HCT116 (cell line): ENCODE results near the gene EXOSC10. TPM values are rescaled to one million over a fixed set of nuclear protein-coding genes. Genes with fewer than 3 reads are reported as not detected.

Source experiments
- ATAC-seq: fragments of 200-7000 bp; cut with Tn5 transposase; 2 replicates; pipeline ENCODE4 v1.9.1; 2020; ENCODE audit warnings: mild to moderate bottlenecking, moderate library complexity
- BruUV-seq: library from RNA; stranded (reverse); fragments of 400-500 nt; replicated peaks from 2 replicates; lab custom pipeline; 2021; lab: Mats Ljungman, UMichigan
- CTCF ChIA-PET: fragments of 300-600 bp; sonication (Branson Sonifier 250); formaldehyde crosslinking; loops from one replicate; lab custom pipeline; 2021; ENCODE audit warnings: antibody characterized with exemption; lab: Charles Lee
- POLR2A ChIA-PET: fragments of 300-600, 350-600 bp; sonication (Branson Sonifier 250); formaldehyde crosslinking; loops from one replicate; lab custom pipeline; 2021; ENCODE audit warnings: antibody characterized with exemption; lab: Charles Lee
- RAD21 ChIA-PET, 2 experiments: fragments of 300-600 bp; sonication (Branson Sonifier 250); formaldehyde crosslinking; loops; one replicate each; lab custom pipeline; 2023; ENCODE audit warnings: low total read pairs in 2 of 2; ENCODE audit not compliant: uncharacterized antibody in 2 of 2, unreplicated experiment in 2 of 2, low non-redundant PET in 1 of 2; lab: Charles Lee
- DNase-seq: peaks from one replicate; pipeline ENCODE4 v3.0.0-alpha.2; 2010; ENCODE audit warnings: low read depth, low spot score
- H2AFZ ChIP-seq: fragments of 200-600 bp; shearing (Covaris generic), sonication (generic); 2 replicates; pipeline ENCODE4 v1.6.1; 2017; ENCODE audit warnings: low read depth, mixed run types, mixed read lengths, antibody characterized with exemption, low read length; ENCODE audit not compliant: poor library complexity, severe bottlenecking
- H3K27ac ChIP-seq: 2 replicates; pipeline ENCODE4 v1.5.1; 2012; ENCODE audit warnings: low read depth, low read length
- H3K27me3 ChIP-seq: fragments of 200-600 bp; sonication (generic); 2 replicates; pipeline ENCODE4 v1.6.1; 2016; ENCODE audit warnings: mixed run types, low read length, mixed read lengths; ENCODE audit not compliant: insufficient read depth
- H3K36me3 ChIP-seq, 2 experiments: fragments of 200-500 bp in 1 of 2; fragments of 200-600 bp in 1 of 2; sonication (Bioruptor generic) in 1 of 2; sonication (generic) in 1 of 2; 2 replicates each; pipeline versions ENCODE4 v1.5.1 to v1.6.1; 2014 to 2016; ENCODE audit warnings: low read length in 2 of 2, inconsistent platforms in 1 of 2, mixed read lengths in 1 of 2, mixed run types in 1 of 2; ENCODE audit not compliant: insufficient read depth in 2 of 2, control insufficient read depth in 1 of 2
- H3K4me1 ChIP-seq, 2 experiments: fragments of 200-600 bp in 1 of 2; sonication (generic) in 1 of 2; 2 replicates each; pipeline versions ENCODE4 v1.5.1 to v1.6.1; 2012 to 2017; ENCODE audit warnings: low read length in 2 of 2, inconsistent platforms in 1 of 2, mild to moderate bottlenecking in 1 of 2, mixed read lengths in 1 of 2, mixed run types in 1 of 2, moderate library complexity in 1 of 2; ENCODE audit not compliant: insufficient read depth in 2 of 2, control insufficient read depth in 1 of 2
- H3K4me2 ChIP-seq: fragments of 200-600 bp; sonication (generic); 2 replicates; pipeline ENCODE4 v1.6.1; 2017; ENCODE audit warnings: mixed run types, low read length, mixed read lengths
- H3K4me3 ChIP-seq, 2 experiments: fragments of 200-600 bp in 1 of 2; sonication (generic) in 1 of 2; replicated peaks in 1 of 2; 2 replicates each; pipeline ENCODE4 v1.5.1; 2011 to 2016; ENCODE audit warnings: low read length in 2 of 2, control low read depth in 1 of 2, low read depth in 1 of 2, mild to moderate bottlenecking in 1 of 2, mixed read lengths in 1 of 2, mixed run types in 1 of 2
- H3K79me2 ChIP-seq: fragments of 200-600 bp; sonication (generic); 2 replicates; pipeline ENCODE4 v1.6.1; 2017; ENCODE audit warnings: mild to moderate bottlenecking, mixed run types, low read length, moderate library complexity, mixed read lengths; ENCODE audit not compliant: insufficient read depth
- H3K9ac ChIP-seq: fragments of 200-600 bp; sonication (generic); 2 replicates; pipeline ENCODE4 v1.6.1; 2016; ENCODE audit warnings: low read length, mixed read lengths
- H3K9me2 ChIP-seq: fragments of 200-600 bp; sonication (generic), shearing (Covaris generic); 2 replicates; pipeline ENCODE4 v1.6.1; 2017; ENCODE audit warnings: mixed run types, mild to moderate bottlenecking, moderate library complexity; ENCODE audit not compliant: insufficient read depth
- H3K9me3 ChIP-seq, 2 experiments: fragments of 200-500 bp in 1 of 2; fragments of 200-600 bp in 1 of 2; sonication (Bioruptor generic) in 1 of 2; sonication (generic) in 1 of 2; 2 replicates each; pipeline ENCODE4 v1.6.1; 2014 to 2017; ENCODE audit warnings: low read length in 2 of 2, mixed read lengths in 2 of 2, inconsistent platforms in 1 of 2, low read depth in 1 of 2, mild to moderate bottlenecking in 1 of 2, mixed run types in 1 of 2, moderate library complexity in 1 of 2; ENCODE audit not compliant: control insufficient read depth in 1 of 2, insufficient read depth in 1 of 2
- H4K20me1 ChIP-seq: fragments of 200-600 bp; sonication (generic), shearing (Covaris generic); 2 replicates; pipeline ENCODE4 v1.6.1; 2017; ENCODE audit warnings: mixed run types, mild to moderate bottlenecking, moderate library complexity; ENCODE audit not compliant: insufficient read depth
- ELF1 ChIP-seq: IDR thresholded peaks from 2 replicates; pipeline ENCODE4 v1.6.1; 2012; ENCODE audit warnings: low read depth, borderline replicate concordance
- EZH2phosphoT487 ChIP-seq: fragments of 200-600 bp; IDR thresholded peaks from 2 replicates; pipeline ENCODE4 v1.6.1; 2018; ENCODE audit warnings: antibody characterized with exemption, borderline replicate concordance
- FOSL1 ChIP-seq: IDR thresholded peaks from 2 replicates; pipeline ENCODE4 v1.6.1; 2012; ENCODE audit warnings: low read depth
- MAX ChIP-seq: IDR thresholded peaks from 2 replicates; pipeline ENCODE4 v1.6.1; 2012
- POLR2A ChIP-seq: IDR thresholded peaks from 2 replicates; pipeline ENCODE4 v1.7.0; 2011; ENCODE audit warnings: borderline replicate concordance; ENCODE audit not compliant: insufficient read depth, insufficient read length; ENCODE audit errors: extremely low read depth
- SP1 ChIP-seq: IDR thresholded peaks from 2 replicates; pipeline ENCODE4 v1.6.1; 2012; ENCODE audit warnings: low read depth
- TCF7L2 ChIP-seq: IDR thresholded peaks from 2 replicates; pipeline ENCODE4 v1.7.0; 2011; ENCODE audit warnings: borderline replicate concordance, inconsistent platforms; ENCODE audit not compliant: insufficient read depth, insufficient read length; ENCODE audit errors: extremely low read depth
- intact Hi-C: fragments of 100-400 bp; cut with micrococcal nuclease; formaldehyde crosslinking; loops from 2 replicates; pipeline ENCODE4 v1.10.0; 2022
- total RNA-seq: library from RNA; stranded (reverse); gene quantifications from one replicate; pipeline ENCODE4 v1.2.1, GENCODE V29; 2021; ENCODE audit not compliant: unreplicated experiment
- TF ChIP-seq, protein P1 (sequence below), 3 experiments: fragments of 200-600 bp in 1 of 3; sonication (generic) in 1 of 3; IDR thresholded peaks in 2 of 3; conservative IDR thresholded peaks in 1 of 3; 2 replicates each; pipeline ENCODE4 v1.5.1; 2012 to 2017; ENCODE audit warnings: low read depth in 2 of 3, low read length in 2 of 3, antibody characterized with exemption in 1 of 3, borderline replicate concordance in 1 of 3, control low read depth in 1 of 3, mild to moderate bottlenecking in 1 of 3, mixed read lengths in 1 of 3, mixed run types in 1 of 3, moderate library complexity in 1 of 3; ENCODE audit not compliant: insufficient read depth in 1 of 3
- TF ChIP-seq, protein P2 (sequence below): IDR thresholded peaks from 2 replicates; pipeline ENCODE4 v1.6.1; 2012
- TF ChIP-seq, protein P3 (sequence below): IDR thresholded peaks from 2 replicates; pipeline ENCODE4 v1.6.1; 2011; ENCODE audit warnings: mild to moderate bottlenecking, low read length, moderate library complexity; ENCODE audit not compliant: insufficient replicate concordance; ENCODE audit errors: extremely low read depth

Gene EXOSC10
- total RNA-seq, 1 experiment from 2014 or later = 80.7 TPM

GRCh38 chr1:11057477-11057876 lies 42.2 kb downstream of the EXOSC10 start:
- ChIA-PET CTCF (no interaction called here), RAD21 (no interaction called here), POLR2A (no interaction called here)
- peak overlapping the region; percentile 95; the same call in 1 of the 2 replicates for H3K4me2 ChIP-seq
- H2AFZ ChIP-seq = no peak overlapping the region
- no peak for TF ChIP-seq SP1
- TF ChIP-seq, protein P1, sequence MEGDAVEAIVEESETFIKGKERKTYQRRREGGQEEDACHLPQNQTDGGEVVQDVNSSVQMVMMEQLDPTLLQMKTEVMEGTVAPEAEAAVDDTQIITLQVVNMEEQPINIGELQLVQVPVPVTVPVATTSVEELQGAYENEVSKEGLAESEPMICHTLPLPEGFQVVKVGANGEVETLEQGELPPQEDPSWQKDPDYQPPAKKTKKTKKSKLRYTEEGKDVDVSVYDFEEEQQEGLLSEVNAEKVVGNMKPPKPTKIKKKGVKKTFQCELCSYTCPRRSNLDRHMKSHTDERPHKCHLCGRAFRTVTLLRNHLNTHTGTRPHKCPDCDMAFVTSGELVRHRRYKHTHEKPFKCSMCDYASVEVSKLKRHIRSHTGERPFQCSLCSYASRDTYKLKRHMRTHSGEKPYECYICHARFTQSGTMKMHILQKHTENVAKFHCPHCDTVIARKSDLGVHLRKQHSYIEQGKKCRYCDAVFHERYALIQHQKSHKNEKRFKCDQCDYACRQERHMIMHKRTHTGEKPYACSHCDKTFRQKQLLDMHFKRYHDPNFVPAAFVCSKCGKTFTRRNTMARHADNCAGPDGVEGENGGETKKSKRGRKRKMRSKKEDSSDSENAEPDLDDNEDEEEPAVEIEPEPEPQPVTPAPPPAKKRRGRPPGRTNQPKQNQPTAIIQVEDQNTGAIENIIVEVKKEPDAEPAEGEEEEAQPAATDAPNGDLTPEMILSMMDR (IDR thresholded peaks at IDR 0.05 in 2 of 3, conservative IDR thresholded peaks at IDR 0.05 in 1 of 3; ENCODE audit: borderline replicate concordance in 1 of 3, insufficient read depth in 1 of 3, low read depth in 2 of 3, low read length in 2 of 3) = 0 out of 6 replicates have a peak, but pooled peaks of 1 of the 3 experiments have one; percentile 9
- TF ChIP-seq, protein P2, sequence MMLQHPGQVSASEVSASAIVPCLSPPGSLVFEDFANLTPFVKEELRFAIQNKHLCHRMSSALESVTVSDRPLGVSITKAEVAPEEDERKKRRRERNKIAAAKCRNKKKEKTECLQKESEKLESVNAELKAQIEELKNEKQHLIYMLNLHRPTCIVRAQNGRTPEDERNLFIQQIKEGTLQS = no peak
- H3K36me3 ChIP-seq = peaks cover 2 to 25% of the 10 kb centered on the region in 2 experiments; a peak in 2 of 4 replicates
- H4K20me1 ChIP-seq = no peaks in the 10 kb centered on the region
- DNase-seq = no peak
- peaks cover 6 to 21% of the 10 kb centered on the region in 2 experiments; a peak in 3 of 4 replicates for H3K4me1 ChIP-seq
- no peaks in the 10 kb centered on the region for H3K9me2 ChIP-seq
- no peak overlapping the region for H3K9ac ChIP-seq
- no peak overlapping the region for H3K4me3 ChIP-seq
- H3K27ac ChIP-seq = no peak overlapping the region
- ATAC-seq = no peak
- no peaks in the 10 kb centered on the region for H3K9me3 ChIP-seq
- intact Hi-C loops = no loop called here
- peaks cover 44% of the 10 kb centered on the region for H3K79me2 ChIP-seq
- H3K27me3 ChIP-seq = no peaks in the 10 kb centered on the region
- BruUV-seq = TSS peak; percentile 26

DNA sequence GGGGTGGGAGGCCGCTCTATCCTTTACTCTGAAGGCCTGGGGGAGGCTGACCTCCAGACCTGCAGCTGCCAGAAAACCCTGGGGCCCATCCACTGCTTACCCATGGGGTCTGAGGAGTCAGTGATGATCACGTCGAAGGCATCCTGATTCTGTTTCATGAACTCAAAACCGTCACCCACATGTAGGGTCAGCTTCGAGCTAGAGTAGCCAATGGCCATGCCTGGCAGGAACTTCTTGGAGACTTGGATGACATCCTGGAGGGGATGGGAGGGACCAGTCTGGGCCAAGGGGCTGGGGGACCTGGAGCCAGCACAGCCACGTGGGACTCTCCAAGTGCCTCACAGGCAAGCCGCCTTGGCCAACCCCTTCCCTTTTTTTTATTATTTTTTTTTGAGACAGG lies 43.2 kb downstream of the EXOSC10 start:
- CTCF ChIA-PET = interaction anchor here (0.6 kb wide), 1 partner anchor 165 kb away, joined by 3 read pairs; no protein-coding TSS in a partner anchor
- Histone ChIP-seq H3K79me2 (peaks cover 44% of the 10 kb centered on the region), H3K9me2 (no peaks in the 10 kb centered on the region), H3K4me3 (no peak overlapping the region), H3K9ac (no peak overlapping the region), H3K4me1 (peaks cover 6 to 21% of the 10 kb centered on the region in 2 experiments; a peak in 3 of 4 replicates), H3K27me3 (no peaks in the 10 kb centered on the region), H3K4me2 (no peak overlapping the region), H2AFZ (no peak overlapping the region), H3K9me3 (no peaks in the 10 kb centered on the region), H4K20me1 (no peaks in the 10 kb centered on the region), H3K36me3 (peaks cover 2 to 25% of the 10 kb centered on the region in 2 experiments; a peak in 2 of 4 replicates)
- DNase-seq (no peak), ATAC-seq (no peak)
- RAD21 ChIA-PET = no interaction called here
- intact Hi-C loops = no loop called here
- BruUV-seq = no TSS peak
- POLR2A ChIA-PET = no interaction called here
- no peak for TF ChIP-seq MAX
- no peak for TF ChIP-seq TCF7L2
- no peak for TF ChIP-seq ELF1
- TF ChIP-seq, protein P3, sequence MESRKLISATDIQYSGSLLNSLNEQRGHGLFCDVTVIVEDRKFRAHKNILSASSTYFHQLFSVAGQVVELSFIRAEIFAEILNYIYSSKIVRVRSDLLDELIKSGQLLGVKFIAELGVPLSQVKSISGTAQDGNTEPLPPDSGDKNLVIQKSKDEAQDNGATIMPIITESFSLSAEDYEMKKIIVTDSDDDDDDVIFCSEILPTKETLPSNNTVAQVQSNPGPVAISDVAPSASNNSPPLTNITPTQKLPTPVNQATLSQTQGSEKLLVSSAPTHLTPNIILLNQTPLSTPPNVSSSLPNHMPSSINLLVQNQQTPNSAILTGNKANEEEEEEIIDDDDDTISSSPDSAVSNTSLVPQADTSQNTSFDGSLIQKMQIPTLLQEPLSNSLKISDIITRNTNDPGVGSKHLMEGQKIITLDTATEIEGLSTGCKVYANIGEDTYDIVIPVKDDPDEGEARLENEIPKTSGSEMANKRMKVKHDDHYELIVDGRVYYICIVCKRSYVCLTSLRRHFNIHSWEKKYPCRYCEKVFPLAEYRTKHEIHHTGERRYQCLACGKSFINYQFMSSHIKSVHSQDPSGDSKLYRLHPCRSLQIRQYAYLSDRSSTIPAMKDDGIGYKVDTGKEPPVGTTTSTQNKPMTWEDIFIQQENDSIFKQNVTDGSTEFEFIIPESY = no peak
- TF ChIP-seq FOSL1 = no peak
- TF ChIP-seq POLR2A = no peak
- no peak for TF ChIP-seq EZH2phosphoT487
- TF ChIP-seq, all 23 proteins: peak for 0
- no peak overlapping the region for H3K27ac ChIP-seq
